ENCODE measurements around the gene ABHD15. TPM values are rescaled to one million over a fixed set of nuclear protein-coding genes. Genes with fewer than 3 reads are reported as not detected.

ABHD15 gene
- total RNA-seq, 1 donor from 2014 or later, result 6.3 TPM

GRCh38 chr17:29588562-29589411 lies 21.9 kb upstream of the ABHD15 start:
- H3K27me3 ChIP-seq (ENCODE audit: control insufficient read depth, insufficient read depth, low read length), result no peaks in the 10 kb centered on the region
- DNase-seq (ENCODE audit: low read depth), result no peak
- no peak for TF ChIP-seq CTCF (IDR thresholded peaks at IDR 0.05; ENCODE audit: insufficient read depth, low read length, severe bottlenecking)

GRCh38 chr17:29588017-29588561 lies 21.3 kb upstream of the ABHD15 start:
- no peak for TF ChIP-seq CTCF (IDR thresholded peaks at IDR 0.05; ENCODE audit: insufficient read depth, low read length, severe bottlenecking)
- Histone ChIP-seq H3K4me3 (ENCODE audit: low read depth, low read length) (peak overlapping the region; percentile 76), H3K36me3 (ENCODE audit: control insufficient read depth, insufficient read depth, low read length) (peaks cover 1% of the 10 kb centered on the region), H3K27me3 (ENCODE audit: control insufficient read depth, insufficient read depth, low read length) (no peaks in the 10 kb centered on the region)
- DNase-seq (ENCODE audit: low read depth) (no peak), FAIRE-seq (no peak)

More at GRCh38 chr17:29588562-29589411, 21.9 kb upstream of the ABHD15 start:
- no peaks in the 10 kb centered on the region for H3K36me3 ChIP-seq (ENCODE audit: control insufficient read depth, insufficient read depth, low read length)
- peak overlapping the region; percentile 76 for H3K4me3 ChIP-seq (ENCODE audit: low read depth, low read length)
- FAIRE-seq, result no peak

- TF ChIP-seq CTCF (IDR thresholded peaks at IDR 0.05; ENCODE audit: insufficient read depth, low read length, severe bottlenecking), result no peak
- H3K4me3 ChIP-seq (ENCODE audit: low read depth, low read length), result no peak overlapping the region
- H3K36me3 ChIP-seq (ENCODE audit: control insufficient read depth, insufficient read depth, low read length), result peaks cover 4% of the 10 kb centered on the region
- no peak for DNase-seq (ENCODE audit: low read depth)
- FAIRE-seq, result no peak
- no peaks in the 10 kb centered on the region for H3K27me3 ChIP-seq (ENCODE audit: control insufficient read depth, insufficient read depth, low read length)
Measured at GRCh38 chr17:29587591-29587990, 20.8 kb upstream of the ABHD15 start.

- DNase-seq (ENCODE audit: low read depth) (no peak), FAIRE-seq (no peak)
- Histone ChIP-seq H3K36me3 (ENCODE audit: control insufficient read depth, insufficient read depth, low read length) (peaks cover 7% of the 10 kb centered on the region), H3K27me3 (ENCODE audit: control insufficient read depth, insufficient read depth, low read length) (no peaks in the 10 kb centered on the region), H3K4me3 (ENCODE audit: low read depth, low read length) (no peak overlapping the region)
- TF ChIP-seq CTCF (IDR thresholded peaks at IDR 0.05; ENCODE audit: insufficient read depth, low read length, severe bottlenecking), result no peak
Measured at GRCh38 chr17:29586676-29587469, 20.0 kb upstream of the ABHD15 start.

- H3K4me3 ChIP-seq (ENCODE audit: low read depth, low read length), result no peak overlapping the region
- TF ChIP-seq CTCF (IDR thresholded peaks at IDR 0.05; ENCODE audit: insufficient read depth, low read length, severe bottlenecking), result peak; percentile 42
Measured at GRCh38 chr17:29585080-29585751, 18.4 kb upstream of the ABHD15 start.

More at GRCh38 chr17:29585080-29585751, 18.4 kb upstream of the ABHD15 start:
- no peak for DNase-seq (ENCODE audit: low read depth)
- Histone ChIP-seq H3K36me3 (ENCODE audit: control insufficient read depth, insufficient read depth, low read length) (peaks cover 13% of the 10 kb centered on the region), H3K27me3 (ENCODE audit: control insufficient read depth, insufficient read depth, low read length) (no peaks in the 10 kb centered on the region)
- FAIRE-seq, result peak; percentile 75

Data from bronchial epithelial cell (primary cell).